ENCODE measurements around the gene AHNAK2. TPM values are rescaled to one million over a fixed set of nuclear protein-coding genes. Genes with fewer than 3 reads are reported as not detected.

AHNAK2 gene
- total RNA-seq, 1 donor from 2014 or later, result 1.1 TPM

DNA sequence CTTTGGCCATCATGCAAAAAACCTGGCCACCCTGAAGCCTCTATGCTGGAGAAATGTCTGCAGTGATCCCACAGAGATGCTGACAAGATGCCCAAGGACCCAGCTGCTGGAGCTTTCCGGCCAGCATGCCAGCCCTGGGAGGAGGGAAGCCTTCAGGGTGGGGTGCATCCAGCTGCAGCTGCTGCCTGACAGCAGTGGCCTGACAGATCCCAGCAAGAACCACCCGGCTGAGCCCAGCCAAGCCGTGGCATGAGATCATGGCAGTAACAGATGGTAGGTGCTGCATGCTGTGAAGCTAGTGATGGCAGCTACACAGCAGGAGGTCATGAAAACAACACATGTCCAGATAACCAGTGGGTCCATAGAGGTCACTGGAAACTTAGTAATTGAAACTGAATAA, 21.2 kb upstream of the AHNAK2 start:
- Mint-ChIP-seq H3K27ac (no peak overlapping the region), H3K27me3 (no peaks in the 10 kb centered on the region), H3K36me3 (ENCODE audit: insufficient read depth) (peaks cover 10% of the 10 kb centered on the region), H3K4me3 (ENCODE audit: low read depth) (no peak overlapping the region), H3K4me1 (ENCODE audit: low read depth) (no peaks in the 10 kb centered on the region), H3K9me3 (ENCODE audit: low read depth) (no peaks in the 10 kb centered on the region)
- DNase-seq (ENCODE audit: low spot score, unreplicated experiment), result no peak
- TF ChIP-seq, protein P1, sequence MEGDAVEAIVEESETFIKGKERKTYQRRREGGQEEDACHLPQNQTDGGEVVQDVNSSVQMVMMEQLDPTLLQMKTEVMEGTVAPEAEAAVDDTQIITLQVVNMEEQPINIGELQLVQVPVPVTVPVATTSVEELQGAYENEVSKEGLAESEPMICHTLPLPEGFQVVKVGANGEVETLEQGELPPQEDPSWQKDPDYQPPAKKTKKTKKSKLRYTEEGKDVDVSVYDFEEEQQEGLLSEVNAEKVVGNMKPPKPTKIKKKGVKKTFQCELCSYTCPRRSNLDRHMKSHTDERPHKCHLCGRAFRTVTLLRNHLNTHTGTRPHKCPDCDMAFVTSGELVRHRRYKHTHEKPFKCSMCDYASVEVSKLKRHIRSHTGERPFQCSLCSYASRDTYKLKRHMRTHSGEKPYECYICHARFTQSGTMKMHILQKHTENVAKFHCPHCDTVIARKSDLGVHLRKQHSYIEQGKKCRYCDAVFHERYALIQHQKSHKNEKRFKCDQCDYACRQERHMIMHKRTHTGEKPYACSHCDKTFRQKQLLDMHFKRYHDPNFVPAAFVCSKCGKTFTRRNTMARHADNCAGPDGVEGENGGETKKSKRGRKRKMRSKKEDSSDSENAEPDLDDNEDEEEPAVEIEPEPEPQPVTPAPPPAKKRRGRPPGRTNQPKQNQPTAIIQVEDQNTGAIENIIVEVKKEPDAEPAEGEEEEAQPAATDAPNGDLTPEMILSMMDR (IDR thresholded peaks at IDR 0.05; ENCODE audit: unreplicated experiment), result no peak

DNA sequence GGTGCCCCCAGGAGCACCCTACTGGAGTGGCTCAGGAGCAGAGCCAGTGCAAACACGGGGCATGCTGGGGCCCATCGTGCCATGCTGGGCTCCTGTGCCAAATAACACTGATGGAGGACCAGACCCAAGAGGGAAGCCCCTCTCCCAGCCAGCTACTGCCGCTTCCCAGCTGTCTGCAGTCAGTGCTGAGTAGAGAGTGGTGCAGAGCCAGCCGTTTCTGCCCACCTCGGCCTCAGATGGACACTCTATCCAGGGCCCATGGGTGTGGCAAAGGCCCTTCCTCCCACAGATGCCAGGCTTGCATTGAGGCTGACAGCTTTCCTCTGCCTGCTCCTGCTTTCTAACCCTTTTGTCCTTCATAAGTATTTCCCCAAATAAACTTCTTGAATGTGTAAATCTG, 20.6 kb upstream of the AHNAK2 start:
- H3K27me3 Mint-ChIP-seq, result no peaks in the 10 kb centered on the region
- no peak for DNase-seq (ENCODE audit: low spot score, unreplicated experiment)
- H3K27ac Mint-ChIP-seq, result no peak overlapping the region
- no peak overlapping the region for H3K4me3 Mint-ChIP-seq (ENCODE audit: low read depth)
- no peaks in the 10 kb centered on the region for H3K9me3 Mint-ChIP-seq (ENCODE audit: low read depth)
- TF ChIP-seq, protein P1 (IDR thresholded peaks at IDR 0.05; ENCODE audit: unreplicated experiment), result no peak
- no peaks in the 10 kb centered on the region for H3K4me1 Mint-ChIP-seq (ENCODE audit: low read depth)
- peaks cover 12% of the 10 kb centered on the region for H3K36me3 Mint-ChIP-seq (ENCODE audit: insufficient read depth)

DNA sequence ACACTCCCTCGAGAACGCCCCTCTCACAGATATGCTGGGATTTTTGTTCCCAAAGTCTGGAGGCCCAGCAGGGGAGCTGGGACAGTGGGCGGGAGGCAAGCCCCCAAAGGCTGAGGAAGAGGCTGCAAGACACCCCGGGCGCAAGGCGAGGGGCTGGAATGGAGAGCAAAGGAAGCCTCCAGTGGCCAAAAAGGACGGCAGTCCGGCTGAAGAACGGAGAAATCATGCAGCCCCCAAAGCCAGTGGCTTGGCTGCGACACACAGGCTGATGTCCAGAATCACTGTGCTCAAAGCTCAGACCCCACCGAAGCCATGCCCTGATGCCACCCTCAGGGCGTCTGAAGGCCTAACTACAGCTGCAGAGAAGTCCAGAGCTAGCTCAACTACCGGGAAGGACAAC, 18.3 kb upstream of the AHNAK2 start:
- no peaks in the 10 kb centered on the region for H3K4me1 Mint-ChIP-seq (ENCODE audit: low read depth)
- H3K9me3 Mint-ChIP-seq (ENCODE audit: low read depth), result no peaks in the 10 kb centered on the region
- TF ChIP-seq, protein P1 (IDR thresholded peaks at IDR 0.05; ENCODE audit: unreplicated experiment), result no peak
- H3K36me3 Mint-ChIP-seq (ENCODE audit: insufficient read depth), result peaks cover 19% of the 10 kb centered on the region
- H3K27ac Mint-ChIP-seq, result no peak overlapping the region
- DNase-seq (ENCODE audit: low spot score, unreplicated experiment), result no peak
- no peak overlapping the region for H3K4me3 Mint-ChIP-seq (ENCODE audit: low read depth)
- no peaks in the 10 kb centered on the region for H3K27me3 Mint-ChIP-seq

DNA sequence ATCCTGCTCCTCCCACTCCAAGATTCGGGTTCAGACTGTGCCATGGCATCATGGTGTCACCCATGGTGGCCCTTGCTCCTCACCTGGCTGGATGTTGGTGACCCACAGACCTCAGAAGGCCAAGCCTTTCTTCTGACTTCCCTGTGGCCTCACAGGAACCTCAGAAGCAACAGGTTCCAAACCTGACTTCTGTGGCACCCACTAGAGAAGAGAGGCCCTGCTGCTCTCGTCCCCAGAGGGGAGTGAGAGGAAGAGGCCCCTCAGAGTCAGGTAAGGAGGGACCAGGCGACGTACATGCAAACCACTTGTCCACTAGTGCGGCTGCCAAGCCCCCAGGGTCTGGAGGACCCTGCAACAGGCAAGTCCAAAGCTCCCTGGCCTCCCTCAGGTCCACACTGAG, 17.9 kb upstream of the AHNAK2 start:
- H3K36me3 Mint-ChIP-seq (ENCODE audit: insufficient read depth), result peaks cover 19% of the 10 kb centered on the region
- H3K4me3 Mint-ChIP-seq (ENCODE audit: low read depth), result no peak overlapping the region
- no peaks in the 10 kb centered on the region for H3K27me3 Mint-ChIP-seq
- TF ChIP-seq, protein P1 (IDR thresholded peaks at IDR 0.05; ENCODE audit: unreplicated experiment), result no peak
- no peak overlapping the region for H3K27ac Mint-ChIP-seq
- no peaks in the 10 kb centered on the region for H3K4me1 Mint-ChIP-seq (ENCODE audit: low read depth)
- H3K9me3 Mint-ChIP-seq (ENCODE audit: low read depth), result no peaks in the 10 kb centered on the region
- DNase-seq (ENCODE audit: low spot score, unreplicated experiment), result no peak

DNA sequence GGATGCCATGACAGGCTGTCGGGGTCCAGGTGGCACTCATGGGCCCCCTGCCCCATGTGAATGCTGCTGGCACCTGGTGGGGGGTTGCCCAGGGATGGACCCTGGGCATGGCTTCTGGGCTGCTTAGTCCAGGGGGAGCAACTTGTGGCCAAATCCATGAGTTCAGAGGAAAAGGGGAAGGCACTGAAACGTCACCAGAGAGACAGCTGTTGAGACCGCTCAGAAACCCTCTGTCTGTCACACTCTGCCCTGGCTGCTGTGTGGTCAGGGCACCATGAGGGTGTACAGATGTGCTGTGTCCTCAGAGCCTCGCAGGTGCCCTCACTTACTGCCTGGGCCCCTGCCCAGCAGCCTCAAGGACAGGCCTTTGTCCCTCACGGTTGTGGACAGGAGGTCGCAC, 16.8 kb upstream of the AHNAK2 start:
- H3K27ac Mint-ChIP-seq, result no peak overlapping the region
- H3K4me3 Mint-ChIP-seq (ENCODE audit: low read depth), result no peak overlapping the region
- H3K9me3 Mint-ChIP-seq (ENCODE audit: low read depth), result no peaks in the 10 kb centered on the region

More for the DNA sequence above, 16.8 kb upstream of the AHNAK2 start:
- Mint-ChIP-seq H3K27me3 (no peaks in the 10 kb centered on the region), H3K4me1 (ENCODE audit: low read depth) (no peaks in the 10 kb centered on the region), H3K36me3 (ENCODE audit: insufficient read depth) (peaks cover 19% of the 10 kb centered on the region)
- no peak for DNase-seq (ENCODE audit: low spot score, unreplicated experiment)
- TF ChIP-seq, protein P1 (IDR thresholded peaks at IDR 0.05; ENCODE audit: unreplicated experiment), result no peak

Measured in progenitor cell of endocrine pancreas (in vitro differentiated cells).